ENCODE data around the gene CTU2. TPM values are rescaled to one million over a fixed set of nuclear protein-coding genes. Genes with fewer than 3 reads are reported as not detected.

CTU2 gene
- total RNA-seq, 4 donors from 2014 or later: 7.7 to 21.2 (median 13.6) TPM

DNA sequence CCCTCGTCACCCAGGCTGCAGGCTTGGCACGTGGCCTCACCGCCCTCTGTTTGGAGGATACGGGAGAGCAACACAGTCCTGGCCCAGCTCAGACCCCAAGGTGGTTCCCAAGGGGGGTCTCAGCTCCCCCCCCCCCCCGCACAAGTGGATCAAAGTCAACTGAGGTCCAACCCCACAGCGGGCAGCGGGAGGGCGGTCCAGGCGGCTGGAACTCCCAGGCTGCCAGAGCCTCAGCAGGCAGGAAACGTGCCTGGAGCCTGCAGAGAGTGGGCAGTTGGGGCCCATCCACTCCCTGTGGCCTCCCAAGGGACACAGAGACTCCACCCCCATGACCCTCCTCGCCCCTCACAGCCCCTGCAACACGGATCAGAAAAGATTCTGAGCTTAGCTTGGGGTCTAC lies 42.1 kb downstream of the CTU2 start:
- Histone ChIP-seq H3K36me3 (no peaks in the 10 kb centered on the region), H3K4me3 (replicated peaks in 1 of 3) (no peak overlapping the region), H3K9me3 (no peaks in the 10 kb centered on the region), H3K4me1 (peaks cover 0 to 26% of the 10 kb centered on the region in 2 donors), H3K27me3 (no peaks in the 10 kb centered on the region), H3K27ac (no peak overlapping the region)
- WGBS, 2 donors: 93 to 95% methylated on average over 3 to 11 of the region's 12 CpGs
- no peak for TF ChIP-seq POLR2A (IDR thresholded peaks at IDR 0.05)
- TF ChIP-seq, protein P1, sequence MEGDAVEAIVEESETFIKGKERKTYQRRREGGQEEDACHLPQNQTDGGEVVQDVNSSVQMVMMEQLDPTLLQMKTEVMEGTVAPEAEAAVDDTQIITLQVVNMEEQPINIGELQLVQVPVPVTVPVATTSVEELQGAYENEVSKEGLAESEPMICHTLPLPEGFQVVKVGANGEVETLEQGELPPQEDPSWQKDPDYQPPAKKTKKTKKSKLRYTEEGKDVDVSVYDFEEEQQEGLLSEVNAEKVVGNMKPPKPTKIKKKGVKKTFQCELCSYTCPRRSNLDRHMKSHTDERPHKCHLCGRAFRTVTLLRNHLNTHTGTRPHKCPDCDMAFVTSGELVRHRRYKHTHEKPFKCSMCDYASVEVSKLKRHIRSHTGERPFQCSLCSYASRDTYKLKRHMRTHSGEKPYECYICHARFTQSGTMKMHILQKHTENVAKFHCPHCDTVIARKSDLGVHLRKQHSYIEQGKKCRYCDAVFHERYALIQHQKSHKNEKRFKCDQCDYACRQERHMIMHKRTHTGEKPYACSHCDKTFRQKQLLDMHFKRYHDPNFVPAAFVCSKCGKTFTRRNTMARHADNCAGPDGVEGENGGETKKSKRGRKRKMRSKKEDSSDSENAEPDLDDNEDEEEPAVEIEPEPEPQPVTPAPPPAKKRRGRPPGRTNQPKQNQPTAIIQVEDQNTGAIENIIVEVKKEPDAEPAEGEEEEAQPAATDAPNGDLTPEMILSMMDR (IDR thresholded peaks at IDR 0.05): no peak
- intact Hi-C loops (cut with DNase I): no loop called here
- DNase-seq: no peak

DNA sequence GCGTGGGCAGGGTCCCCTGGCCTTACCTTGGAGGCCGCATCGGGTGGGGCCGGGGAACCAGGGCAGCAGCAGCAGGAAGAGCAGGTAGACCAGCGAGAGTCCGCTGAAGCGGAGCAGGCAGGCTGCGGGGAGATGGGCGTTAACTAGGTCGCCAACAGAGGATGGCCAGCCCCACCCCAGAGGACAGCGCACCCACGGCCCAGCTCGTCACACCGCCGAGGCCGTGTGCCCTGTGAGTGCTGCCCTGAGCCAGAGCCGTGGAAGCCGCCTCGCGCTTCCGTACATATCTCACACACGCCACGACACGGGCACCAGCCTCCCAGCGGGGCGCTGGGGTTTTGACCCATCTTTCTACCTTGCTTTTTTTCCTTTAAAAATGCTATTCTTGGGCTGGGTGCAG lies 43.1 kb downstream of the CTU2 start:
- no peaks in the 10 kb centered on the region for H3K9me3 ChIP-seq
- WGBS, 2 donors: 95 to 98% methylated on average over 16 to 26 of the region's 26 CpGs
- intact Hi-C loops (cut with DNase I): no loop called here
- H3K4me3 ChIP-seq (replicated peaks in 1 of 3): no peak overlapping the region
- no peaks in the 10 kb centered on the region for H3K27me3 ChIP-seq
- no peaks in the 10 kb centered on the region for H3K36me3 ChIP-seq
- TF ChIP-seq POLR2A (IDR thresholded peaks at IDR 0.05): no peak
- no peak overlapping the region for H3K27ac ChIP-seq
- no peak for DNase-seq
- H3K4me1 ChIP-seq: peaks cover 0 to 19% of the 10 kb centered on the region in 2 donors

DNA sequence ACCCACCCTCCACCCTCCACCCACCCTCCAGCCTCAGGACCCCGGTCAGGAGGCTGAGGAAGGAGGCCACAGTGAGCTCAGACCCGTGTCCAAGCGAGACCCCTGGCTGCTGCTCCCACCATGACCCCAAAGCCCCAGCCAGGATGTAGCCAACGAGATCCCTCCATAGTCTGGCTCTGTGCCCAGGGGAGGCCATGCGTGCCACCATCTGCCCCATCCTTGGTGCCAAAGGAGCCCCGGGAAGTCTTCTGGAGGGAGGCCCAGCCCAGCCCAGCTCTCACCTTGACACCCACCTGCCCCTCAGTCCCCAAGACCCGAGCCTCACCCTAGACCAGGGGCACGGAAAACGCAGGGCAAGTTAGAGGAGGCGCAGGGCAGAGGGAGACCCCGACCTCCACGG lies 44.6 kb downstream of the CTU2 start:
- intact Hi-C loops (cut with DNase I): no loop called here
- Histone ChIP-seq H3K27ac (no peak overlapping the region), H3K36me3 (no peaks in the 10 kb centered on the region), H3K4me1 (peaks cover 0 to 11% of the 10 kb centered on the region in 2 donors), H3K4me3 (replicated peaks in 1 of 3) (no peak overlapping the region), H3K9me3 (no peaks in the 10 kb centered on the region), H3K27me3 (no peaks in the 10 kb centered on the region)
- TF ChIP-seq, protein P1 (IDR thresholded peaks at IDR 0.05): no peak
- TF ChIP-seq POLR2A (IDR thresholded peaks at IDR 0.05): no peak
- DNase-seq: no peak
- 84 to 91% methylated on average over 6 to 10 of the region's 12 CpGs for WGBS, 2 donors

DNA sequence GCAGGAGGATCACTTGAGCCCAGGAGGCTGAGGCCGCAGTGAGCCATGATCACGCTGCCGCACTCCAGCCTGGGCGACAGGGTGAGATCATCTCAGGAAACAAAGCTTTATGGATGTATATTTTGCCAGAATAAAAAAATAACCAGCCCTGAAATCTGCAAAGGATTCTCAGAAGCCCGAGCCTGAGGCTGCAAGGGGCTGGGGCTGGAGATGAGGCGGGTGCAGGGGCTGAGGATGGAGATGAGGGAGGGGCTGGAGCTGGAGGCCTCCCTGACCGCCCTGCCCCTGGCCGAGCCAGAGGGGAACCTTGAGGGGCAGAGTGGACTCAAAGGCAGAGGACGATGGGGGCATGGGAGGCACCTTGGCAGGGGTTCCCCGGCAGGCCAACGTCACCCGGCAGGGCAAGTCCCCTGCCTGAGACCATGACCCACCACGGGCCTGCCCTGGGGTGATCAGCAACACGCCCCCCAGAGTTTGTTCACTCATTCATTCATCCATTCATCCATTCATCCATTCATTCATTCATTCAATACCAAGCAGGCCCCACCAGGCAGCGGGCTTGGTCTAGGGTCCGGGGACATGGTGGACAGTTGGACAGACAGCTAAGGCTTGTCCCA lies 46.2 kb downstream of the CTU2 start:
- no peak for DNase-seq
- Histone ChIP-seq H3K27me3 (no peaks in the 10 kb centered on the region), H3K4me1 (no peaks in the 10 kb centered on the region), H3K36me3 (no peaks in the 10 kb centered on the region), H3K4me3 (replicated peaks in 1 of 3) (no peak overlapping the region), H3K9me3 (no peaks in the 10 kb centered on the region), H3K27ac (no peak overlapping the region)
- intact Hi-C loops (cut with DNase I): no loop called here
- no peak for TF ChIP-seq POLR2A (IDR thresholded peaks at IDR 0.05)
- TF ChIP-seq, protein P1 (IDR thresholded peaks at IDR 0.05): no peak
- WGBS, 2 donors: 84 to 90% methylated on average over 12 to 15 of the region's 16 CpGs

DNA sequence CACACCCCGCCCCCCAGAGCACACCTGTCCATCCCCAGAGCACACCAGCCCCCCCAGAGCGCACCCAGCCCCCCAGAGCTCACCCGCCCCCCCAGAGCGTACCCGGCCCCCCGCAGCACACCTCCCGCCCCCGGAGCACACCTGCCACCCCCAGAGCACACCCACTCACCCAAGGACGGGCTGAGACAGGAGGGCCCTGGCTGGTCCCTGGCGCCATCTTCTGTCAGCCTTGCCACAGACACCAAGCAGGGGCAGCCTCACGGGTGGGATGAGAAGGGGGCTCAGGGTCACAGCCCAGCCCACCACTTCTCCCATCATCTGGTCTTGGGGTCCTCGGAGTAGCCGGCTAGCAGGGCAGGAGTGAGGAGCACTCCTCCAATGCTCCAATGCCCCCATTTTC lies 46.9 kb downstream of the CTU2 start:
- no CpG with 5 or more reads among the region's 13 CpGs for WGBS, 2 donors
- H3K4me1 ChIP-seq: peaks cover 4 to 7% of the 10 kb centered on the region in 2 donors

More for the DNA sequence above, 46.9 kb downstream of the CTU2 start:
- intact Hi-C loops (cut with DNase I): no loop called here
- TF ChIP-seq, protein P1 (IDR thresholded peaks at IDR 0.05): no peak
- no peak for TF ChIP-seq POLR2A (IDR thresholded peaks at IDR 0.05)
- Histone ChIP-seq H3K36me3 (no peaks in the 10 kb centered on the region), H3K9me3 (no peaks in the 10 kb centered on the region), H3K4me3 (replicated peaks in 1 of 3) (no peak overlapping the region), H3K27ac (no peak overlapping the region), H3K27me3 (no peaks in the 10 kb centered on the region)
- DNase-seq: no peak

All from thyroid gland (tissue), 4 donors.